HG03575 (cell line): ENCODE data around the gene SLC17A9.

Experiments
- ATAC-seq: cut with Tn5 transposase; IDR thresholded peaks from one replicate; pipeline ENCODE4 v1.9.1; 2021; ENCODE audit not compliant: unreplicated experiment, insufficient number of reproducible peaks, low FRiP score; ENCODE audit errors: extremely low read depth

SLC17A9 gene

GRCh38 chr20:62963614-62964397 lies 11.3 kb downstream of the SLC17A9 start:
- ATAC-seq = no peak

DNA sequence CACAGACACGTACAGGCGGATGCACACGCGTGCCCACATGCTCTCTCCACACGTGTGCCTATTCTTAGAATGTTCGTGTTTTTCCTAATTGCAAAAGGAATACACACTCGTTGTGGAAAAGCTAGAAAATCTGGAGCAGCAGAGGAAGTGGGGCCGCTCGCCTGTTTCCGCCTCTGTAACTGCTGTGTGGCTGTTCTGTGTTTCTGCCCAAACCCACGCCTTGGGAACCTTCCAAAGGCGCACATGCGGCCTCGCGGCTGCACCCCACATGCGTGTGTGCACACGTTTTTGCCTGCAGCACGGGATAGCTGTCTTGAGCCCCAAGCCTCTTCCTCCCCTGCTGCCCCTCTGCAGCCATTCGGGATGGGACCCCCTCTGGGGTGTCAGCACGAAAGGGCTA lies 12.2 kb downstream of the SLC17A9 start:
- ATAC-seq = no peak

DNA sequence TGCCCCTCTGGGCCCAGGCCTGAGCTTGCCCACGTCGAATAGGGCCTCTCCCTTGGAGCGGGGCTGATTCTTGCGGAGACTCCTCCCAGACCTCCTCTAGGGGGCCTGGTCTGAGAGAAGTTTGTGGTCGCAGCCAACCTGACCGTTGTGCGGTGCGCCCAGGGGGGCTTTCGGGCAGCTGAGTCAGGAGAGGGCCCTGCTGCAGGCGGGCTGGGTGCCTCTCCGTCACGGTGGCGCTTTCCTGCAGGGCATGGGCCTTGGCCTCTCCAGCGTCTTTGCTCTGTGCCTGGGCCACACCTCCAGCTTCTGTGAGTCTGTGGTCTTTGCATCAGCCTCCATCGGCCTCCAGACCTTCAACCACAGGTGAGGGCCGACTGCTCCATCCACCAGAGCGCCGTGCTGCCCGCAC lies 12.9 kb downstream of the SLC17A9 start:
- no peak for ATAC-seq

- no peak for ATAC-seq
Measured at GRCh38 chr20:62966212-62967148, 14.0 kb downstream of the SLC17A9 start.

GRCh38 chr20:62967149-62967501 lies 14.6 kb downstream of the SLC17A9 start:
- no peak for ATAC-seq

- ATAC-seq = no peak
Measured at GRCh38 chr20:62967628-62968351, 15.3 kb downstream of the SLC17A9 start.

DNA sequence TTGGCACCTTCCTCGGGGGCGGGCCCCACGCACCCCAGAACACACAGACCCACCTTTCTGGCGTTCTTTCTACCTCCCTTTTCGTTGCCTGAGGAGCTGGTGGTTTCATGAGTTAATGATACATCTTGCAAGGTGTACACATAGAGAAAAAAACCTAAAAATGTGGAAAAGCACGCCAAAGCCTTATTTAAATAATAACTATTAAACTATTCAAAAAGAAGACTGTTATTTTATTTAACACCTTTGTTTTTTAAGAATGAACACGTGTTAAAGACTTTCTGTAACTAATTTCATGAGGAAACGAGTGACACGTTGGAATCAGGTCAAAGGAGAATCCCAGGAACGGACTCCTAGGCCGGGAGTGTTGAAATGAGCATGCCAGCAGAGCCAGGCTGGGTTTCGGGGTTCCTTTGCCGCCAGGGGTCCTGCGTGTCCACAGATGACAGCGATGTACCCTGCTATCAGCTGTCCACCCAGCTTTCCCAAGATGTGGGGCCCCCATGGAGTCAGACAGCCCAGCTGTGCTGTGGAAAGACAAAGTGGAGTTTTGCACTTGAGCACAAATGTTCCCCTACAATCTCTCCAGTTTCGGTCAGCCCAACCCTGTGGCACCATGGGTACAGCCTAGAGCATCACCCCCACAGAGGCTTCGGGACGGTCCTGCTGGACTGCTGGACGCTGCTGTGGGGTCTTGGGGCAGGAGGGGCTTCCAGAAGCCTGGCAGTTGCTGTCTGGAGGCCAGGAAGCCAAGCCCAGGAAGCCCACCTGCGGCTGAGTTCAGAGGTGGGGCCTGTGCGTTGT lies 16.1 kb downstream of the SLC17A9 start:
- no peak for ATAC-seq

DNA sequence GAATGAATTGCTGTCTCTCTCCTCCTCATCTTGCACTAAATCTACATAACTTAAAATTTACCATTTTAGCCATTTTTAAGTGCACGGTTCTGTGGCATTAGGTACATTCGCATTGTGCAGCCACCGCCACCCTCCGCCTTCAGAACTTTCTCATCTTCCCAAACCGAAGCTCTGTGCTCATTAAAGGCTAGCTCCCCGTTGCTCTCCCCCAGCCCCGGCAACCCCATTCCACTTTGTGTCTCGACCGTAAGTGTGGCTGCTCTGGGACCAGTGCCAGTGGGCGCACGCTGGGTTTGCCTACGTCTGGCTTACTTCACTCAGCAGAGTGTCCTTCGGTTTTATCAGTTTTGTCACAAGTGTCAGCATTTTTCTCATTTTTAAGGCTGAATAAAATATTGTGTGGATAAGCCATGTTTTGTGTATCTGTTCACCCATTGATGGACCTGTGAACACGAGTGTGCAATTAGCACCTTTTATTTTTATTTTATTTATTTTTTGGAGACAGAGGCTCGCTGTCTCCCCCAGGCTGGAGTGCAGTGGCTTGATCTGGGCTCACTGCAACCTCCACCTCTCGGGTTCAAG lies 16.8 kb downstream of the SLC17A9 start:
- ATAC-seq = no peak

GRCh38 chr20:62969939-62970306 lies 17.4 kb downstream of the SLC17A9 start:
- no peak for ATAC-seq

GRCh38 chr20:62970307-62971210 lies 18.1 kb downstream of the SLC17A9 start:
- no peak for ATAC-seq

- no peak for ATAC-seq
Measured at GRCh38 chr20:62971211-62971949, 18.9 kb downstream of the SLC17A9 start.

GRCh38 chr20:62971950-62972844 lies 19.7 kb downstream of the SLC17A9 start:
- ATAC-seq = no peak

DNA sequence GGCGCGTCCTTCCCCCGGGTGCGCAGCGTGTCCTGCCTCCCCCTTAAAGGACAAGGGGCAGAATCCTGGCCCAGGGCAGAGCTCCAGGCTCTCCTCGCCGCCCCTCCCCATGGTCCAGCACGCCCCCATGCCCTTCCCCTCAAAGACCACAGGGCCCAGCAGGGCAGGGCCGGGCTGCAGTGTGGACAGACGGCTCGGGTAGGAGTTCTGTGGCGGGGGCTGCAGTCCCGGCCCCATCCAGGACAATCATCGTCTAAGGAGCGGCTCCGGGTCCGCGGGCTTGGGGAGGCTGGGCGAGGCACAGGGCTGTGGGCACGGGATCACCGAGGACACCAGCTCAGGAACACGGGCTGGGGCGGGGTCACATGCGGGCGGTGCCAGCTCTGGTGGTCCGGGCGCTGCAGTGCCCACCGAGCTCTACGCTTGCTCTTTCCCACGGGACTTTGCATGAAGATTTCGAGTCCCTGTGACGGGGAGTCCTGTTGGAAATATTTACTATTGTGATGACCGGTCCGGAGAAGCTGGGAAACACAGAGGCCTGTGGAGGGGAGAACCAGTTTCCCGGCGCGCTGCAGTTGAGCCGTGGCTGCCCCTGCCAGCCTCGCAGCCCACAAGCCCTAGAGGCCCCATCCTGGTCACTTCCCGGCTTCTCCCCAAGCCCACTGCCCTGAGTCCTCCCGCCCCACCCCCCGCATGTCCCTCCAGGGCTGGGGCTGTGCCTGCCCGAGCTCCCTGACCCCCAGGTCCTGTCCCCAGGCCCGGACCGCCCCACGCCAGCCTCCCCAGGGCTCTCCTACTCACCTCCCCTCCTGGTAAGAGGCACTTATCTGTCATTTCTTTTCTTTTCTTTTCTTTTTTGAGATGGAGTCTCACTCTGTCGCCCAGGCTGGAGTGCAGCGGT lies 20.6 kb downstream of the SLC17A9 start:
- no peak for ATAC-seq

DNA sequence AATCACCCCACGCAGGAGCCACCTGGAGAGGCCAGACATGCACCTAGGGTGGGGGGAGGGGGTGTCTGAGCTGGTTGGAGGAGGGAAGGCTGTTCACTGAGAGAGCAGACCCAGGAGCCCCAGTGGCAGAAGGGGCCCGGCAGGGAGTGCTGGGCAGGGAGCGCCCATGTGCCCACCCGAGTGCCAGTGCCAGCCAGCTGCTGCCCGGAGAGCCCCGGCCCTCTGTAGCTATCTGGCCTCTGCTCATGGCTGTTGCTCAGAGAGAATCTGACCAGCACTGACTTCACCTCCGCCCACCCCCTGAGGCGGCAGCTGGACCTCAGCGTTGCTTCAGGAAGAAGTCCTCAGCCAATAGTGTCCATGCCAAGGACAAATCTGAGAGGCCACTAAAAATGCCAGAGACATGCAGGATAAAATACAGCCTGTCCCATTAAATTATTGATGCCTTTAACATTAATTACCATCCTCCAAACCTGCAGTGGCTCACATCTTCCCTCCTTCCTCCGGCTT lies 22.8 kb downstream of the SLC17A9 start:
- no peak for ATAC-seq
